Right lobe of liver (tissue), 6 donors: ENCODE measurements around the gene C3orf20. TPM values are rescaled to one million over a fixed set of nuclear protein-coding genes. Genes with fewer than 3 reads are reported as not detected.
A peak's percentile ranks its signal among the peaks of the same experiment; 100 is the strongest.

Source experiments
- ATAC-seq, 4 donors: fragments of 200-7000 bp; cut with Tn5 transposase; one replicate each; pipeline ENCODE4 v1.9.1; 2020; ENCODE audit warnings: mild to moderate bottlenecking in 4 of 4, moderate library complexity in 4 of 4
- DNase-seq, 3 donors: peaks; one replicate each; pipeline ENCODE4 v3.0.0-alpha.2; 2020
- H3K27ac ChIP-seq, 3 donors: fragments of 200-600 bp; one replicate each; pipeline ENCODE4 v1.8.0; 2022
- H3K27me3 ChIP-seq, 2 donors: fragments of 200-600 bp; one replicate each; pipeline ENCODE4 v1.8.0; 2022
- H3K36me3 ChIP-seq, 4 donors: fragments of 200-600 bp; sonication (generic) in 1 of 4; one replicate each; pipeline versions ENCODE4 v1.5.1 to v1.8.0; 2017 to 2022; ENCODE audit warnings: control low read depth in 1 of 4
- H3K4me1 ChIP-seq, 4 donors: fragments of 200-600 bp; sonication (generic) in 1 of 4; one replicate each; pipeline versions ENCODE4 v1.5.1 to v1.8.0; 2017 to 2022; ENCODE audit warnings: control low read depth in 1 of 4
- H3K4me3 ChIP-seq, 3 donors: fragments of 200-600 bp; one replicate each; pipeline ENCODE4 v1.8.0; 2022
- H3K9me3 ChIP-seq, 4 donors: fragments of 200-600 bp; sonication (generic) in 1 of 4; one replicate each; pipeline versions ENCODE4 v1.5.1 to v1.8.0; 2017 to 2022; ENCODE audit warnings: control low read depth in 1 of 4
- POLR2A ChIP-seq: fragments of 450-650 bp; IDR thresholded peaks from one replicate; pipeline ENCODE4 v1.6.1; 2017; ENCODE audit warnings: antibody characterized with exemption, mild to moderate bottlenecking
- WGBS: methylation state at CpG from one replicate; pipeline ENCODE4 v1.1.6; 2018; ENCODE audit warnings: low coverage, low lambda C conversion rate; ENCODE audit not compliant: insufficient coverage; ENCODE audit errors: missing lambda C conversion rate; 5-methylcytosine and 5-hydroxymethylcytosine counted together
- intact Hi-C, 2 donors: fragments of 100-400 bp; cut with DNase I; formaldehyde crosslinking; loops; one replicate each; pipeline versions ENCODE4 v1.11.2 to v1.14.1; 2022
- total RNA-seq, 6 experiments: library from RNA; depleted of rRNA in 2 of 6; stranded (reverse); fragments of >200 nt in 2 of 6; fragmentation: NEBNext Ultra II Directional in 3 of 6; extraction: Animal tissue kit (Norgen Biotek cat#: 25700) in 3 of 6; gene quantifications; one replicate each; pipeline versions ENCODE4 v1.1.0 to v1.2.4, GENCODE V29; 2016 to 2023
- TF ChIP-seq, protein P1 (sequence below), 4 donors: fragments of 200-600 bp in 3 of 4; fragments of 450-650 bp in 1 of 4; IDR thresholded peaks; one replicate each; pipeline versions ENCODE4 v1.5.1 to v1.8.0; 2016 to 2022; ENCODE audit warnings: antibody characterized with exemption in 4 of 4, mild to moderate bottlenecking in 2 of 4
- donor health status: DM: no; HTN: yes; CAD: no.
- donor health status: DM: no; HTN: no; CAD: no.
- donor health status: DM: no; HTN: no; CAD: no.
- donor health status: DM: no; HTN: yes; CAD: no.
- donor health status: DM: no; HTN: yes; CAD: no.

The C3orf20 gene
- total RNA-seq, 6 experiments from 2014 or later = 0.09 to 0.11 TPM; not detected in 4

DNA sequence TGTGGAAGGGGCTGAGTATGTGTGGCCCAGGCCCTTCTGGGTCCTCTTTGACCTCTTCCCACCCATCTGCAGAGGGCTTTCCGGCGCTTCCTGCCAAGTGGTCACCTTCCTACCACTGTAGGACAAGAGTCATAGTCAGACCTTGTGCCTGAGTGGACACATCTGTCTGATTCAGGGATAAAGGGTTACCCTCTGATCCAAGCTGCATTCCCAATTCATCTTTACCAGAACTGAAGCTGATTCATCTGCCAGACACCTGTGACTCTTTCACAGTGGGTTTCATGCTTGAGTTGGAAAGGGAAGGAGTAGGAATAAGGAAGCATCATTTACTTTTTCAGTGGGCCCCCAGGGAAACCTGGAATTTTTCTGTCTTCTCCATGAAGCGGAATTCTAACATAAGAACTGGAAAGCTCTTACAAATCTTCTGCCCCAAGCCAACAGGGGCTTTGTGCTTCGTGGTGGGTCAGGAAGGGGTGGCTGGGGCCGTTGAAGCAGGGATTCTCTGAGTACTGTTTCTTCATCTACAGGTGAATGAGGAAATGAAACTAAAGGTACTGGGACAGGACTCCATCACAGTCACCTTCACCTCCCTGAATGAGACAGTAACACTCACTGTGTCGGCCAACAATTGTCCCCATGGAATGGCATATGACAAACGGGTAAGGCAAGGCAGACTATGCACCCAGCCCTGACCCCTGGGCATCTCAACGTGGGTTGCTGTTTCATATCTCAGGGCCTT is 46.4 kb downstream of the C3orf20 start:
- 56% methylated on average over 5 of the region's 8 CpGs for WGBS
- H3K4me3 ChIP-seq = no peak overlapping the region
- no peaks in the 10 kb centered on the region for H3K9me3 ChIP-seq
- no peak overlapping the region for H3K27ac ChIP-seq
- DNase-seq (no peak), ATAC-seq (no peak)
- H3K4me1 ChIP-seq = peaks cover 0 to 22% (median 3%) of the 10 kb centered on the region in 4 donors
- H3K27me3 ChIP-seq = no peaks in the 10 kb centered on the region
- H3K36me3 ChIP-seq = no peaks in the 10 kb centered on the region
- TF ChIP-seq, protein P1, sequence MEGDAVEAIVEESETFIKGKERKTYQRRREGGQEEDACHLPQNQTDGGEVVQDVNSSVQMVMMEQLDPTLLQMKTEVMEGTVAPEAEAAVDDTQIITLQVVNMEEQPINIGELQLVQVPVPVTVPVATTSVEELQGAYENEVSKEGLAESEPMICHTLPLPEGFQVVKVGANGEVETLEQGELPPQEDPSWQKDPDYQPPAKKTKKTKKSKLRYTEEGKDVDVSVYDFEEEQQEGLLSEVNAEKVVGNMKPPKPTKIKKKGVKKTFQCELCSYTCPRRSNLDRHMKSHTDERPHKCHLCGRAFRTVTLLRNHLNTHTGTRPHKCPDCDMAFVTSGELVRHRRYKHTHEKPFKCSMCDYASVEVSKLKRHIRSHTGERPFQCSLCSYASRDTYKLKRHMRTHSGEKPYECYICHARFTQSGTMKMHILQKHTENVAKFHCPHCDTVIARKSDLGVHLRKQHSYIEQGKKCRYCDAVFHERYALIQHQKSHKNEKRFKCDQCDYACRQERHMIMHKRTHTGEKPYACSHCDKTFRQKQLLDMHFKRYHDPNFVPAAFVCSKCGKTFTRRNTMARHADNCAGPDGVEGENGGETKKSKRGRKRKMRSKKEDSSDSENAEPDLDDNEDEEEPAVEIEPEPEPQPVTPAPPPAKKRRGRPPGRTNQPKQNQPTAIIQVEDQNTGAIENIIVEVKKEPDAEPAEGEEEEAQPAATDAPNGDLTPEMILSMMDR (IDR thresholded peaks at IDR 0.05) = no peak
- no peak for TF ChIP-seq POLR2A
- intact Hi-C loops = no loop called here

DNA sequence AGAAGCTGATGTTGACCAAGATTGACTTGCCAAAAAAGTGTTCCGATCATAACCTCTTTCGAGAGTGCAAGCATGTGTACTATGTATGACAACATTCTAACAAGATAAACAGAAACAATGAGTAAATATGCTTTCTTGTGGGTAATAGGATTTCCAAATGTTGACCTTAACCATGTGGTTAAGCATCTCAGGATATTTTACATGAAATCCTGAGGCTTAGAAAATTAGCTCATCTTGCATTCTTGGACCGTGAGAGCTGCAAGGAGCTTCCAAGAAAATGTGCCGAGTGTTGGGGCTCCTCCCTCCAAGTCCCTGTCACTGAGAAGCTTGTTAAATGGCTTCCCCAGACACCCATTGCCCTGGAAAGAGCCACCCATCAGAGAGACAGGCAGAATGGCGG is 50.1 kb downstream of the C3orf20 start:
- H3K4me3 ChIP-seq = no peak overlapping the region
- H3K4me1 ChIP-seq = peaks cover 0 to 22% (median 3%) of the 10 kb centered on the region in 4 donors
- H3K36me3 ChIP-seq = no peaks in the 10 kb centered on the region
- no peaks in the 10 kb centered on the region for H3K27me3 ChIP-seq
- no peaks in the 10 kb centered on the region for H3K9me3 ChIP-seq
- no peak overlapping the region for H3K27ac ChIP-seq
- ATAC-seq (peak; percentile 74 to 82 (median 80)), DNase-seq (no peak)
- no peak for TF ChIP-seq POLR2A
- TF ChIP-seq, protein P1 (IDR thresholded peaks at IDR 0.05) = no peak
- intact Hi-C loops = no loop called here
- 38% methylated on average over 5 of the region's 5 CpGs for WGBS

- peak; percentile 18 to 42 (median 28) for ATAC-seq
- WGBS = 58% methylated on average over 3 of the region's 9 CpGs
- H3K4me1 ChIP-seq = peaks cover 0 to 22% (median 3%) of the 10 kb centered on the region in 4 donors
- H3K4me3 ChIP-seq = no peak overlapping the region
- H3K9me3 ChIP-seq = no peaks in the 10 kb centered on the region
- TF ChIP-seq, protein P1 (IDR thresholded peaks at IDR 0.05) = no peak
- TF ChIP-seq POLR2A = no peak
- DNase-seq = no peak
- H3K27me3 ChIP-seq = no peaks in the 10 kb centered on the region
- H3K36me3 ChIP-seq = no peaks in the 10 kb centered on the region
- intact Hi-C loops = no loop called here
- no peak overlapping the region for H3K27ac ChIP-seq
Observed at GRCh38 chr3:14725564-14726440, 50.9 kb downstream of the C3orf20 start.

DNA sequence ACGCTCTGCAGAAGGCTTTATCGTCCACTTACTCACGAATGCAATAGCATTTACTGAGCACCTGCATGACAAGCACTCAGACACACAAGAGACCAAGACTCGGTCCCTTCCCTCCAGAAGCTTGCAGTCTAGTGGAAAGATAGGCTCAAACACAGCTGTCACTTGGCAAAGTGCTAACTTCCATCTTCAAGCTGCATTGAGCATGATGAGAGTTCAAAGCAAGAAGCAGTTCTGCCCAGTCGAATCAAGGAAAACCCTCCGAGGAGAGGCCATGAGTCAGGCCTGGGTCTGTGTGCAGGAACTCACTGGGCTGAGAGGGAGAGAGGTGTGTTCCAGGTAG is 51.5 kb downstream of the C3orf20 start:
- no peaks in the 10 kb centered on the region for H3K27me3 ChIP-seq
- 85% methylated on average over 4 of the region's 6 CpGs for WGBS
- H3K36me3 ChIP-seq = no peaks in the 10 kb centered on the region
- no peaks in the 10 kb centered on the region for H3K9me3 ChIP-seq
- TF ChIP-seq, protein P1 (IDR thresholded peaks at IDR 0.05) = no peak
- TF ChIP-seq POLR2A = no peak
- DNase-seq = no peak
- no peak for ATAC-seq
- H3K4me3 ChIP-seq = no peak overlapping the region
- H3K27ac ChIP-seq = no peak overlapping the region
- intact Hi-C loops = no loop called here
- peaks cover 0 to 22% (median 3%) of the 10 kb centered on the region in 4 donors for H3K4me1 ChIP-seq
